ENCODE results near the gene TIMM8A. TPM values are rescaled to one million over a fixed set of nuclear protein-coding genes. Genes with fewer than 3 reads are reported as not detected.
"Not testable (repeated sequence)": the region's sequence is repeated elsewhere in the genome, so short reads cannot be mapped to it uniquely, and the experiment has no call there.

Gene TIMM8A
- total RNA-seq, 2 donors from 2014 or later, result 18.5 to 20.7 TPM

- Histone ChIP-seq H3K36me3 (ENCODE audit: control insufficient read depth, insufficient read depth, low read length) (no peaks in the 10 kb centered on the region), H3K4me1 (ENCODE audit: control insufficient read depth, insufficient read depth, low read length) (no peaks in the 10 kb centered on the region), H3K27me3 (ENCODE audit: control insufficient read depth, insufficient read depth, low read length, poor library complexity, severe bottlenecking) (no peaks in the 10 kb centered on the region), H3K4me3 (ENCODE audit: low read length) (no peak overlapping the region), H3K27ac (ENCODE audit: low read depth, low read length) (no peak overlapping the region), H3K9ac (ENCODE audit: extremely low read depth, low read length, poor library complexity, severe bottlenecking) (no peak overlapping the region), H3K9me3 (ENCODE audit: control insufficient read depth, low read length) (no peaks in the 10 kb centered on the region)
- DNase-seq, result no peak
- H3K27ac Mint-ChIP-seq, result no peak overlapping the region
- H3K4me3 Mint-ChIP-seq, result no peak overlapping the region
- WGBS, 2 experiments (ENCODE audit: insufficient coverage in 1 of 2, insufficient read length in 1 of 2), result 90 to 93% methylated on average over 2 to 4 of the region's 4 CpGs
- H3K27me3 Mint-ChIP-seq (ENCODE audit: insufficient read depth), result no peaks in the 10 kb centered on the region
- H3K9me3 Mint-ChIP-seq, result peaks cover 52% of the 10 kb centered on the region
- no peaks in the 10 kb centered on the region for H3K36me3 Mint-ChIP-seq (ENCODE audit: low read depth)
- no peak for TF ChIP-seq CTCF (conservative IDR thresholded peaks at IDR 0.05)
- H3K4me1 Mint-ChIP-seq, result no peaks in the 10 kb centered on the region
These were observed 10.7 kb downstream of the TIMM8A start for GRCh38 chrX:101337776-101338271.

GRCh38 chrX:101334310-101334709, 14.2 kb downstream of the TIMM8A start:
- H3K27ac ChIP-seq (ENCODE audit: low read depth, low read length); H3K36me3 ChIP-seq (ENCODE audit: control insufficient read depth, insufficient read depth, low read length); H3K4me3 ChIP-seq (ENCODE audit: low read length); H3K36me3 Mint-ChIP-seq (ENCODE audit: low read depth); H3K4me1 Mint-ChIP-seq; H3K9ac ChIP-seq (ENCODE audit: extremely low read depth, low read length, poor library complexity, severe bottlenecking); H3K9me3 ChIP-seq (ENCODE audit: control insufficient read depth, low read length); H3K4me1 ChIP-seq (ENCODE audit: control insufficient read depth, insufficient read depth, low read length); DNase-seq; H3K27me3 Mint-ChIP-seq (ENCODE audit: insufficient read depth); H3K4me3 Mint-ChIP-seq; H3K27me3 ChIP-seq (ENCODE audit: control insufficient read depth, insufficient read depth, low read length, poor library complexity, severe bottlenecking); H3K27ac Mint-ChIP-seq: not testable (repeated sequence)
- 67 to 93% methylated on average over 1 to 7 of the region's 7 CpGs for WGBS, 2 experiments (ENCODE audit: insufficient coverage in 1 of 2, insufficient read length in 1 of 2)
- peaks cover 66% of the 10 kb centered on the region for H3K9me3 Mint-ChIP-seq

DNA sequence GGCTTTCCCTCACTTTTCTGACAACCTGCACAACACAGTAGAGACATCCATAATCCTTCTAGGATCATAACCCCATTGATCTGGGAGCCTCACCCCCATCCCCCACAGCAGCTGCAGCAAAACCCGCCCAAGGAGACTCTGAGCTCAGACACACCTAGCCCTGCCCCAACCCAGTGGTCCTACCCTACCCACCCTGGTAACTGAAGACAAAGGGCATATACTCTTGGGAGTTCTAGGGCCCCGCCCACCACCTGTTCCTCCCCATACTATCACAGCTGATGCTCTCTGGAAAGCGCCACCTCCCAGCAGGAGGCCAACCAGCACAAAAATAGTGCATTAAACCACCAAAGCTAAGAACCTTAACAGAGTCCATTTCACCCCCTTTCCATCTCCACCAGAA, 21.9 kb downstream of the TIMM8A start:
- H3K36me3 ChIP-seq (ENCODE audit: control insufficient read depth, insufficient read depth, low read length); H3K4me1 ChIP-seq (ENCODE audit: control insufficient read depth, insufficient read depth, low read length); H3K9ac ChIP-seq (ENCODE audit: extremely low read depth, low read length, poor library complexity, severe bottlenecking); H3K27ac Mint-ChIP-seq; H3K27ac ChIP-seq (ENCODE audit: low read depth, low read length); H3K27me3 ChIP-seq (ENCODE audit: control insufficient read depth, insufficient read depth, low read length, poor library complexity, severe bottlenecking); DNase-seq; H3K9me3 ChIP-seq (ENCODE audit: control insufficient read depth, low read length); H3K4me3 ChIP-seq (ENCODE audit: low read length); H3K36me3 Mint-ChIP-seq (ENCODE audit: low read depth); H3K4me3 Mint-ChIP-seq; H3K27me3 Mint-ChIP-seq (ENCODE audit: insufficient read depth); H3K4me1 Mint-ChIP-seq: not testable (repeated sequence)
- 82% methylated on average over 3 of the region's 3 CpGs; no CpG with 5 or more reads in 1 of the 2 experiments for WGBS, 2 experiments (ENCODE audit: insufficient coverage in 1 of 2, insufficient read length in 1 of 2)
- peaks cover 61% of the 10 kb centered on the region for H3K9me3 Mint-ChIP-seq

DNA sequence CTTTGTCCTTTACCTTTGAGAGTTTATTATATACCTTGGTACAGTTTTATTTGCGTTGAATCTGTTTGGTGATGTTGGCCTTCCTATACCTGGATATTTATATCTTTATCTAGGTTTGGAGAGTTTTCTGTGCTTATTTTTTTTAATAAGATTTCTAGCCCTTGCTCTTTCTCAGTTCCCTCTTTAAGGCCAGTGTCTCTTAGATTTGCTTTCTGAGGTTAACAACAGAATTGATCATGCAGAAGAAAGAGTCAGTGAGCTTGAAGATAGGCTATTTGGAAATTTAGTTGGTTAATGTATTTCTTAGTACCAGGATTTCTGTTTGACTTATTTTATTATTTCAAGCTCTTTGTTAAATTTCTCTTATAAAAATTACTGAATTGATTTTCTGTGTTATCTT, 44.8 kb downstream of the TIMM8A start:
- Histone ChIP-seq H3K4me3 (ENCODE audit: low read length) (no peak overlapping the region), H3K9me3 (ENCODE audit: control insufficient read depth, low read length) (no peaks in the 10 kb centered on the region), H3K27me3 (ENCODE audit: control insufficient read depth, insufficient read depth, low read length, poor library complexity, severe bottlenecking) (no peaks in the 10 kb centered on the region), H3K9ac (ENCODE audit: extremely low read depth, low read length, poor library complexity, severe bottlenecking) (no peak overlapping the region), H3K36me3 (ENCODE audit: control insufficient read depth, insufficient read depth, low read length) (no peaks in the 10 kb centered on the region), H3K27ac (ENCODE audit: low read depth, low read length) (no peak overlapping the region), H3K4me1 (ENCODE audit: control insufficient read depth, insufficient read depth, low read length) (no peaks in the 10 kb centered on the region)
- Mint-ChIP-seq H3K4me3 (no peak overlapping the region), H3K9me3 (peaks cover 48% of the 10 kb centered on the region), H3K27me3 (ENCODE audit: insufficient read depth) (peaks cover 8% of the 10 kb centered on the region), H3K4me1 (no peaks in the 10 kb centered on the region), H3K27ac (no peak overlapping the region), H3K36me3 (ENCODE audit: low read depth) (no peaks in the 10 kb centered on the region)
- WGBS, 2 experiments (ENCODE audit: insufficient coverage in 1 of 2, insufficient read length in 1 of 2), result no CpG with 5 or more reads among the region's 1 CpG
- no peak for DNase-seq
- TF ChIP-seq CTCF (conservative IDR thresholded peaks at IDR 0.05), result no peak

Other genes starting within 250 kb of the TIMM8A start
- under 1 TPM; 0.15 to 0.91 TPM for gene DRP2, start 129.0 kb downstream of the TIMM8A start, total RNA-seq
- under 1 TPM; 0.15 to 0.22 TPM for gene TAF7L, start 57.4 kb downstream of the TIMM8A start, total RNA-seq
- 1 to 10 TPM; 2.3 to 3.4 TPM for gene BTK, start 37.4 kb upstream of the TIMM8A start, total RNA-seq
- gene RPL36A, start 42.3 kb upstream of the TIMM8A start, total RNA-seq, result 100 to 1,000 TPM; 316 to 385 TPM
- 10 to 100 TPM; 33.2 to 35.9 TPM for gene GLA, start 59.2 kb upstream of the TIMM8A start, total RNA-seq
- 10 to 100 TPM; 75.2 to 80.7 TPM for gene HNRNPH2, start 59.5 kb upstream of the TIMM8A start, total RNA-seq
- gene ARMCX4, start 136.7 kb upstream of the TIMM8A start, total RNA-seq, result 10 to 100 TPM; 15.5 to 20.4 TPM
- 10 to 100 TPM; 22.4 to 28.5 TPM for gene ARMCX1, start 201.8 kb upstream of the TIMM8A start, total RNA-seq